Measurements from ENCODE around the gene ITM2C. TPM values are rescaled to one million over a fixed set of nuclear protein-coding genes. Genes with fewer than 3 reads are reported as not detected.

The ITM2C gene
- total RNA-seq, 2 experiments from 2014 or later, result 19.8 to 21.5 TPM

GRCh38 chr2:230924092-230924469, 59.3 kb downstream of the ITM2C start:
- Histone ChIP-seq H3K9me3 (ENCODE audit: control insufficient read depth in 1 of 2, insufficient read depth in 1 of 2, low read length in 2 of 2) (peaks cover 0 to 6% of the 10 kb centered on the region in 2 experiments), H3K4me1 (ENCODE audit: insufficient read depth, low read length) (peaks cover 43% of the 10 kb centered on the region), H3K27ac (ENCODE audit: low read depth in 1 of 2, low read length in 2 of 2) (no peak overlapping the region), H3K4me3 (ENCODE audit: low read length) (peak overlapping the region; percentile 58), H3K36me3 (ENCODE audit: insufficient read depth, low read length) (no peaks in the 10 kb centered on the region), H3K27me3 (ENCODE audit: control insufficient read depth in 1 of 2, insufficient read depth in 2 of 2, low read length in 2 of 2) (no peaks in the 10 kb centered on the region)
- TF ChIP-seq, protein P1, sequence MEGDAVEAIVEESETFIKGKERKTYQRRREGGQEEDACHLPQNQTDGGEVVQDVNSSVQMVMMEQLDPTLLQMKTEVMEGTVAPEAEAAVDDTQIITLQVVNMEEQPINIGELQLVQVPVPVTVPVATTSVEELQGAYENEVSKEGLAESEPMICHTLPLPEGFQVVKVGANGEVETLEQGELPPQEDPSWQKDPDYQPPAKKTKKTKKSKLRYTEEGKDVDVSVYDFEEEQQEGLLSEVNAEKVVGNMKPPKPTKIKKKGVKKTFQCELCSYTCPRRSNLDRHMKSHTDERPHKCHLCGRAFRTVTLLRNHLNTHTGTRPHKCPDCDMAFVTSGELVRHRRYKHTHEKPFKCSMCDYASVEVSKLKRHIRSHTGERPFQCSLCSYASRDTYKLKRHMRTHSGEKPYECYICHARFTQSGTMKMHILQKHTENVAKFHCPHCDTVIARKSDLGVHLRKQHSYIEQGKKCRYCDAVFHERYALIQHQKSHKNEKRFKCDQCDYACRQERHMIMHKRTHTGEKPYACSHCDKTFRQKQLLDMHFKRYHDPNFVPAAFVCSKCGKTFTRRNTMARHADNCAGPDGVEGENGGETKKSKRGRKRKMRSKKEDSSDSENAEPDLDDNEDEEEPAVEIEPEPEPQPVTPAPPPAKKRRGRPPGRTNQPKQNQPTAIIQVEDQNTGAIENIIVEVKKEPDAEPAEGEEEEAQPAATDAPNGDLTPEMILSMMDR (IDR thresholded peaks at IDR 0.05), result no peak
- H3K9me3 Mint-ChIP-seq, result no peaks in the 10 kb centered on the region
- DNase-seq, result no peak
- H3K4me3 Mint-ChIP-seq, result peak overlapping the region; percentile 90
- no peaks in the 10 kb centered on the region for H3K36me3 Mint-ChIP-seq (ENCODE audit: low read depth)
- ChIA-PET POLR2A (interaction anchor here (1.5 to 1.7 kb wide), 2 partner anchors 59 to 61 kb away, joined by 4 to 6 read pairs; partner anchors contain the start of gene ITM2C), CTCF (interaction anchor here (0.7 to 1.7 kb wide), 12 partner anchors 12 to 99 kb away, joined by 3 to 8 read pairs (median 4); partner anchors contain the start of gene ITM2C)
- H3K27me3 Mint-ChIP-seq, result no peaks in the 10 kb centered on the region
- H3K27ac Mint-ChIP-seq, result peak overlapping the region; percentile 89
- peaks cover 54% of the 10 kb centered on the region for H3K4me1 Mint-ChIP-seq (ENCODE audit: low read depth)
- intact Hi-C loops (cut with DNase I, micrococcal nuclease), result loop anchor here in 1 of 2 experiments (5.0 kb wide), 1 partner anchor 77 kb away; no protein-coding TSS in a partner anchor
- ATAC-seq (ENCODE audit: poor library complexity), result no peak

- Mint-ChIP-seq H3K36me3 (ENCODE audit: low read depth) (no peaks in the 10 kb centered on the region), H3K9me3 (no peaks in the 10 kb centered on the region), H3K4me1 (ENCODE audit: low read depth) (peaks cover 51% of the 10 kb centered on the region), H3K4me3 (peak within 1 kb of the TSS; percentile 90), H3K27me3 (no peaks in the 10 kb centered on the region), H3K27ac (peak within 1 kb of the TSS; percentile 89)
- CTCF ChIA-PET, result interaction anchor here (0.7 to 1.7 kb wide), 13 partner anchors 12 to 100 kb away, joined by 3 to 8 read pairs (median 4); partner anchors contain the start of gene ITM2C
- Histone ChIP-seq H3K36me3 (ENCODE audit: insufficient read depth, low read length) (no peaks in the 10 kb centered on the region), H3K27ac (ENCODE audit: low read depth in 1 of 2, low read length in 2 of 2) (peak within 1 kb of the TSS; percentile 27 to 48), H3K4me1 (ENCODE audit: insufficient read depth, low read length) (peaks cover 43% of the 10 kb centered on the region), H3K4me3 (ENCODE audit: low read length) (peak within 1 kb of the TSS; percentile 58), H3K9me3 (ENCODE audit: control insufficient read depth in 1 of 2, insufficient read depth in 1 of 2, low read length in 2 of 2) (peaks cover 0 to 6% of the 10 kb centered on the region in 2 experiments), H3K27me3 (ENCODE audit: control insufficient read depth in 1 of 2, insufficient read depth in 2 of 2, low read length in 2 of 2) (no peaks in the 10 kb centered on the region)
- POLR2A ChIA-PET, result interaction anchor here (1.5 to 1.7 kb wide), 2 partner anchors 60 kb away, joined by 4 to 6 read pairs; partner anchors contain the start of gene ITM2C
- DNase-seq (peak in 12 of 14 experiments; percentile 21 to 79 (median 44)), ATAC-seq (ENCODE audit: poor library complexity) (peak; percentile 74)
- TF ChIP-seq, protein P1 (IDR thresholded peaks at IDR 0.05), result no peak
- intact Hi-C loops (cut with DNase I, micrococcal nuclease), result loop anchor here in 1 of 2 experiments (5.0 kb wide), 1 partner anchor 77 kb away; no protein-coding TSS in a partner anchor
Observed at GRCh38 chr2:230924470-230925341, 60.0 kb downstream of the ITM2C start, which contains the start of gene GPR55. TSS of gene GPR55 (minus strand) at chr2:230925242. CDS start at chr2:230910962, 14,280 bp downstream.

DNA sequence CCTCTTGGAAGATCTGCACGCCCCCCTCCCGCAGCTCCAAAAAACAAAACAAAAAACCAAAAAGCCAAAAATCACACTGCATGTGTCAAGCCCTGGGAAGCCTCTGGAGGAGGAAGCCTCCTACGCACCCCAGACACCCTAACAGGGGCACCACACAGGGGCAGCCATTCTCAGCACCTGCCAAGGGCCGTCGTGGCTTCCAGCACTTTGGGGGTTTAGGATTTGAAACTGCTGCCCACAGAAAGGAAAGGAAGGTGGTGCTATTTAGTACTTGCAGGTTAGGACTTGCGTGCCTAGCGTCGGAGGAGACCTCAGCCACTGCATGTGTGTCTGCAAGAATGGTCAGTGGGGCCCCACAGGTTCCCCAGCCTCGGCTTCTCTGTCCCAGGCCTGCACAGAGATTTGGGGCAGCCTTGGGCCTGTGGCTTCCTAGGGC, 60.7 kb downstream of the ITM2C start:
- Mint-ChIP-seq H3K4me1 (ENCODE audit: low read depth) (peaks cover 45% of the 10 kb centered on the region), H3K9me3 (no peaks in the 10 kb centered on the region), H3K27me3 (no peaks in the 10 kb centered on the region), H3K36me3 (ENCODE audit: low read depth) (no peaks in the 10 kb centered on the region), H3K4me3 (peak overlapping the region; percentile 90), H3K27ac (peak overlapping the region; percentile 89)
- TF ChIP-seq, protein P1 (IDR thresholded peaks at IDR 0.05), result no peak
- ATAC-seq (ENCODE audit: poor library complexity) (peak; percentile 10), DNase-seq (peak in 2 of 14 experiments; percentile 33 to 40)
- intact Hi-C loops (cut with DNase I, micrococcal nuclease), result no loop called here
- Histone ChIP-seq H3K9me3 (ENCODE audit: control insufficient read depth in 1 of 2, insufficient read depth in 1 of 2, low read length in 2 of 2) (peaks cover 0 to 6% of the 10 kb centered on the region in 2 experiments), H3K4me3 (ENCODE audit: low read length) (peak overlapping the region; percentile 58), H3K27ac (ENCODE audit: low read depth in 1 of 2, low read length in 2 of 2) (peak overlapping the region; percentile 19 to 48), H3K4me1 (ENCODE audit: insufficient read depth, low read length) (peaks cover 43% of the 10 kb centered on the region), H3K36me3 (ENCODE audit: insufficient read depth, low read length) (no peaks in the 10 kb centered on the region), H3K27me3 (ENCODE audit: control insufficient read depth in 1 of 2, insufficient read depth in 2 of 2, low read length in 2 of 2) (no peaks in the 10 kb centered on the region)
- CTCF ChIA-PET, result interaction anchor here (0.9 to 1.7 kb wide), 4 partner anchors 31 to 100 kb away, joined by 3 to 8 read pairs (median 5); no protein-coding TSS in a partner anchor
- POLR2A ChIA-PET, result interaction anchor here (0.8 to 1.7 kb wide), 4 partner anchors 30 to 61 kb away, joined by 3 to 6 read pairs (median 4); partner anchors contain the start of gene ITM2C
